HepG2 (cell line): ENCODE results near the gene GGT1. TPM values are rescaled to one million over a fixed set of nuclear protein-coding genes. Genes with fewer than 3 reads are reported as not detected.

Experiments
- CBX1 ChIP-seq: IDR thresholded peaks from one replicate; pipeline ENCODE4 v1.6.1; 2016; ENCODE audit warnings: antibody characterized with exemption, low read depth
- DZIP1 ChIP-seq: sonication (generic); formaldehyde crosslinking; IDR thresholded peaks from 2 replicates; pipeline ENCODE4 v1.5.0; 2020; ENCODE audit warnings: mild to moderate bottlenecking, missing genetic modification reagents
- ELF1 ChIP-seq: sonication (generic); formaldehyde crosslinking; IDR thresholded peaks from 2 replicates; pipeline ENCODE4 v1.4.0; 2020; ENCODE audit warnings: missing genetic modification reagents
- ERF ChIP-seq: IDR thresholded peaks from 2 replicates; pipeline ENCODE4 v1.6.1; 2018; ENCODE audit warnings: missing biosample characterization, missing genetic modification reagents
- FOXJ3 ChIP-seq: sonication (generic); formaldehyde crosslinking; IDR thresholded peaks from 2 replicates; pipeline ENCODE4 v1.4.0; 2020; ENCODE audit warnings: missing genetic modification reagents, mild to moderate bottlenecking, borderline replicate concordance
- HMGA1 ChIP-seq: sonication (generic); formaldehyde crosslinking; conservative IDR thresholded peaks from 2 replicates; pipeline ENCODE4 v1.4.0; 2020; ENCODE audit warnings: missing genetic modification reagents
- IRX3 ChIP-seq: sonication (generic); formaldehyde crosslinking; IDR thresholded peaks from 2 replicates; pipeline ENCODE4 v1.8.1; 2023; ENCODE audit warnings: mild to moderate bottlenecking, low read depth, missing genetic modification reagents, borderline replicate concordance
- NFKBIZ ChIP-seq: IDR thresholded peaks from 2 replicates; pipeline ENCODE4 v1.6.1; 2018; ENCODE audit warnings: missing genetic modification reagents, missing compliant biosample characterization
- NFRKB ChIP-seq: fragments of 450-650 bp; IDR thresholded peaks from 2 replicates; pipeline ENCODE4 v1.6.1; 2017
- ZFAT ChIP-seq: sonication (generic); formaldehyde crosslinking; conservative IDR thresholded peaks from 2 replicates; pipeline ENCODE4 v1.8.1; 2023; ENCODE audit warnings: missing genetic modification reagents, inconsistent platforms
- ZFP41 ChIP-seq: sonication (generic); formaldehyde crosslinking; IDR thresholded peaks from 2 replicates; pipeline ENCODE4 v1.4.0; 2020; ENCODE audit warnings: mild to moderate bottlenecking, missing genetic modification reagents, borderline replicate concordance
- ZHX1 ChIP-seq: sonication (generic); formaldehyde crosslinking; IDR thresholded peaks from 2 replicates; pipeline ENCODE4 v1.8.1; 2022; ENCODE audit warnings: low read depth, mild to moderate bottlenecking, missing genetic modification reagents
- ZNF124 ChIP-seq: sonication (generic); formaldehyde crosslinking; IDR thresholded peaks from 2 replicates; pipeline ENCODE4 v1.4.0; 2020; ENCODE audit warnings: missing genetic modification reagents
- ZNF44 ChIP-seq: sonication (generic); formaldehyde crosslinking; IDR thresholded peaks from 2 replicates; pipeline ENCODE4 v1.5.1; 2020; ENCODE audit warnings: mild to moderate bottlenecking, missing genetic modification reagents
- ZNF660 ChIP-seq: sonication (generic); formaldehyde crosslinking; IDR thresholded peaks from 2 replicates; pipeline ENCODE4 v1.5.1; 2020; ENCODE audit warnings: mild to moderate bottlenecking, low read depth, missing genetic modification reagents, borderline replicate concordance
- ZNF749 ChIP-seq: sonication (generic); formaldehyde crosslinking; IDR thresholded peaks from 2 replicates; pipeline ENCODE4 v1.8.0; 2022; ENCODE audit warnings: mild to moderate bottlenecking, missing genetic modification reagents, moderate library complexity, borderline replicate concordance
- ZSCAN12 ChIP-seq: sonication (generic); formaldehyde crosslinking; IDR thresholded peaks from 2 replicates; pipeline ENCODE4 v1.9.0; 2021; ENCODE audit warnings: mild to moderate bottlenecking, missing genetic modification reagents
- ZUFSP ChIP-seq: sonication (generic); formaldehyde crosslinking; IDR thresholded peaks from 2 replicates; pipeline ENCODE4 v1.9.0; 2021; ENCODE audit warnings: missing genetic modification reagents, mild to moderate bottlenecking, borderline replicate concordance
- polyA plus RNA-seq, 8 experiments: library from polyadenylated mRNA; depleted of rRNA in 3 of 8; stranded (reverse) in 7 of 8; unstranded in 1 of 8; fragments of >200 nt; fragmentation: Illumina TruSeq in 4 of 8; extraction: Trizol in 4 of 8; gene quantifications; 2 replicates each; pipeline versions ENCODE4 v1.2.1 to v1.2.3, GENCODE V29; 2011 to 2016; ENCODE audit warnings: low read depth in 4 of 8, missing spikeins in 1 of 8, mixed read lengths in 1 of 8; ENCODE audit not compliant: insufficient read depth in 1 of 8
- total RNA-seq, 5 experiments: library from RNA; depleted of rRNA; stranded (reverse); fragments of >200 nt; fragmentation: Illumina TruSeq; extraction: Trizol; gene quantifications; 2 replicates each; pipeline ENCODE4 v1.2.3, GENCODE V29; 2016; ENCODE audit warnings: low read depth in 1 of 5
- TF ChIP-seq, protein P1 (sequence below): sonication (generic); formaldehyde crosslinking; IDR thresholded peaks from 2 replicates; pipeline ENCODE4 v1.4.0; 2020; ENCODE audit warnings: missing genetic modification reagents
- TF ChIP-seq, protein P2 (sequence below): sonication (generic); formaldehyde crosslinking; IDR thresholded peaks from 2 replicates; pipeline ENCODE4 v1.5.0; 2020; ENCODE audit warnings: missing genetic modification reagents, mild to moderate bottlenecking, borderline replicate concordance

Gene GGT1
- total and polyA plus RNA-seq, 2 of the 13 experiments (the other 11 are each of a cell fraction or from before 2014, with no cell fraction given), result 29.9 to 103 TPM

- TF ChIP-seq NFRKB (no peak), HMGA1 (CRISPR knock-in tag) (no peak), DZIP1 (CRISPR knock-in tag) (peak; percentile 48), ZNF749 (CRISPR knock-in tag) (no peak), ZNF124 (CRISPR knock-in tag) (peak; percentile 75; the same call in 1 of the 2 replicates), IRX3 (0 out of 2 replicates have a peak, but pooled peaks have one; percentile 54), ZFAT (CRISPR knock-in tag) (no peak), ZSCAN12 (no peak), ZUFSP (no peak), FOXJ3 (peak; percentile 66; the same call in 1 of the 2 replicates), ZFP41 (CRISPR knock-in tag) (peak; percentile 45; the same call in 1 of the 2 replicates), ZHX1 (0 out of 2 replicates have a peak, but pooled peaks have one; percentile 52), CBX1 (peak; percentile 81), NFKBIZ (CRISPR knock-in tag) (no peak), ZNF44 (peak; percentile 94), ELF1 (CRISPR knock-in tag) (peak; percentile 93), ZNF660 (CRISPR knock-in tag) (0 out of 2 replicates have a peak, but pooled peaks have one; percentile 61), ERF (peak; percentile 82)
- TF ChIP-seq, protein P1, sequence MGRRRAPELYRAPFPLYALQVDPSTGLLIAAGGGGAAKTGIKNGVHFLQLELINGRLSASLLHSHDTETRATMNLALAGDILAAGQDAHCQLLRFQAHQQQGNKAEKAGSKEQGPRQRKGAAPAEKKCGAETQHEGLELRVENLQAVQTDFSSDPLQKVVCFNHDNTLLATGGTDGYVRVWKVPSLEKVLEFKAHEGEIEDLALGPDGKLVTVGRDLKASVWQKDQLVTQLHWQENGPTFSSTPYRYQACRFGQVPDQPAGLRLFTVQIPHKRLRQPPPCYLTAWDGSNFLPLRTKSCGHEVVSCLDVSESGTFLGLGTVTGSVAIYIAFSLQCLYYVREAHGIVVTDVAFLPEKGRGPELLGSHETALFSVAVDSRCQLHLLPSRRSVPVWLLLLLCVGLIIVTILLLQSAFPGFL (CRISPR knock-in tag), result no peak
- TF ChIP-seq, protein P2, sequence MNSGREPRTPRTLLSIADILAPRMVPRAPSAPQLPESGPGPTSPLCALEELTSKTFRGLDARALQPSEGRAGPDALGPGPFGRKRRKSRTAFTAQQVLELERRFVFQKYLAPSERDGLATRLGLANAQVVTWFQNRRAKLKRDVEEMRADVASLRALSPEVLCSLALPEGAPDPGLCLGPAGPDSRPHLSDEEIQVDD (CRISPR knock-in tag), result no peak
Measured at GRCh38 chr22:24555165-24556039, 47.6 kb upstream of the GGT1 start, which contains the start of gene SNRPD3 (continued).
